Bronchial epithelial cell (primary cell): Measurements from ENCODE around the gene MRC1. TPM values are rescaled to one million over a fixed set of nuclear protein-coding genes. Genes with fewer than 3 reads are reported as not detected.

Experiments
- DNase-seq: peaks from one replicate; pipeline ENCODE4 v3.0.0-alpha.2; 2010; ENCODE audit warnings: low read depth
- FAIRE-seq: peaks from 2 replicates; lab custom pipeline; 2011; peaks lifted over from hg19 to GRCh38; lab: Jason Lieb, UNC
- H3K27me3 ChIP-seq: 2 replicates; pipeline ENCODE4 v1.5.1; 2011; ENCODE audit warnings: low read length; ENCODE audit not compliant: control insufficient read depth, insufficient read depth
- H3K36me3 ChIP-seq: 2 replicates; pipeline ENCODE4 v1.5.1; 2011; ENCODE audit warnings: low read length; ENCODE audit not compliant: control insufficient read depth, insufficient read depth
- H3K4me3 ChIP-seq: 2 replicates; pipeline ENCODE4 v1.5.1; 2011; ENCODE audit warnings: mild to moderate bottlenecking, low read depth, low read length, control low read depth
- CTCF ChIP-seq: IDR thresholded peaks from 2 replicates; pipeline ENCODE4 v1.5.1; 2011; ENCODE audit warnings: mild to moderate bottlenecking, moderate library complexity, low read length, control low read depth, inconsistent platforms; ENCODE audit not compliant: insufficient read depth, severe bottlenecking
- total RNA-seq: library from RNA; depleted of rRNA; stranded (reverse); fragments of >200 nt; gene quantifications from 2 replicates; pipeline ENCODE4 v1.2.1, GENCODE V29; 2014

The MRC1 gene
- total RNA-seq, 1 donor from 2014 or later: under 0.01 TPM

- H3K27me3 ChIP-seq: no peaks in the 10 kb centered on the region
- peak; percentile 88 for FAIRE-seq
Measured at GRCh38 chr10:17958049-17958448, 148.9 kb downstream of the MRC1 start.

GRCh38 chr10:17959870-17960269 is 150.7 kb downstream of the MRC1 start:
- H3K27me3 ChIP-seq: no peaks in the 10 kb centered on the region
- no peak for FAIRE-seq
- H3K36me3 ChIP-seq: no peaks in the 10 kb centered on the region
- no peak for DNase-seq
- no peak overlapping the region for H3K4me3 ChIP-seq
- TF ChIP-seq CTCF: no peak

More at GRCh38 chr10:17958049-17958448, 148.9 kb downstream of the MRC1 start:
- DNase-seq: no peak
- Histone ChIP-seq H3K36me3 (no peaks in the 10 kb centered on the region), H3K4me3 (no peak overlapping the region)
- no peak for TF ChIP-seq CTCF

Other genes with a start within 250 kb of the MRC1 start
- 22.1 and 24.6 TPM in 2 replicates for gene HACD1, start 192.0 kb upstream of the MRC1 start, total RNA-seq
- gene STAM, start 165.2 kb upstream of the MRC1 start, total RNA-seq: 21.9 and 31.6 TPM in 2 replicates
- under 0.01 and 0.26 TPM in 2 replicates for gene TMEM236, start 57.1 kb upstream of the MRC1 start, total RNA-seq
- not detected in 2 replicates for gene SLC39A12, start 142.6 kb downstream of the MRC1 start, total RNA-seq